GM18526 (cell line): ENCODE data around the gene PXMP4.

Experiments
- POLR2A ChIP-seq: IDR thresholded peaks from 3 replicates; pipeline ENCODE4 v1.6.1; 2011; ENCODE audit not compliant: insufficient read length; ENCODE audit errors: extremely low read depth

The PXMP4 gene

GRCh38 chr20:33669873-33670640 is 50.1 kb downstream of the PXMP4 start:
- no peak for TF ChIP-seq POLR2A

DNA sequence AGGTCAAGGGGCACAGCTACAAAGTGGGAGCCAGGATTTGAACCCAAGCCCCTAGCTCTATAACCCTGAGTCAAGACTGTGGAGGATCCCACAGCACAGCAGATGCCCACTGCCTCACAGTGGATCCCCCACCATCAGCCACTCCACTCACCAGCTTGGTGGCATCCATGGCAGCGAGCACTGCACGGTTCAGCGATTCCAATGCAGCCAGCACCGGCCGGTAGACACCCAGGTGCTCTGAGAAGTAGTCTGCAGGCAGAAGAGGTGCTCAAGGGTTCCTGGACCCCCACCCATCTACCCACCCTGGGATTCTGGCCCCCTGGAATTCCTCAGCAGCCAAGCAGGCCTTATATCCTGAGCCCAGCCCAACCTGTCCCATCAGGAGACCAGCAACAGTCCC is 50.9 kb downstream of the PXMP4 start:
- no peak for TF ChIP-seq POLR2A

DNA sequence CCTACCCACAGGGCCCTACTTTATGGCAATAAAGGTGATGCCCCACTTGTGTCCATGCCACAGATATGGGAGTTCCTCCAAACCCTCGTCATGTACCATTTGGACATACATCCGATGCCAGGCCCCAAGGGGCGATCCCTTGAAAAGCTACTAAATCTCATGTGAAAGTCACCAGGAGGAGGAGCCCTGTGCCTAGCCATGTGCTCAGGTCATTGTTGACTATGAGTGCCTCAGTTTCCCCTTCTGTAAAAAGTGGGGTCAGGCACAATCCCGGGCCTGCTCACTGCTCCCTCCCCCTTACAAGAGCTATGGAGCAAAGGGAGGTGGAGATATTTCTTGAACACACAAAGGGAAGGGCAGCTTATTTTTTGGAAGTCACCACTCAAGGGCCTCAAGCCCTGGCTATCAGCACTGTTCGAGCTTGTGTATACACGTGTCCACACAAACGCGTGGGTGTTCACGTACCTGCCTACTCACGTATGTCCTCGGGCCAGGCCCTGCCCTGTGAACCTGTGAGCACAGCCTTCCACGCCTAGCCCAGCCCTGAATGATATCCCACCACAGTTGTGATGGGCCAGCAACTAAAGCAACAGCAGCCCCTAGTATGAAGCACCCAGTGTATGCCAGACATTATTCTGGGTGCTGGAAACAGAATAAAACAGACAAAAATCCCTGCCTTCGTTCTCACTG is 51.5 kb downstream of the PXMP4 start:
- no peak for TF ChIP-seq POLR2A

DNA sequence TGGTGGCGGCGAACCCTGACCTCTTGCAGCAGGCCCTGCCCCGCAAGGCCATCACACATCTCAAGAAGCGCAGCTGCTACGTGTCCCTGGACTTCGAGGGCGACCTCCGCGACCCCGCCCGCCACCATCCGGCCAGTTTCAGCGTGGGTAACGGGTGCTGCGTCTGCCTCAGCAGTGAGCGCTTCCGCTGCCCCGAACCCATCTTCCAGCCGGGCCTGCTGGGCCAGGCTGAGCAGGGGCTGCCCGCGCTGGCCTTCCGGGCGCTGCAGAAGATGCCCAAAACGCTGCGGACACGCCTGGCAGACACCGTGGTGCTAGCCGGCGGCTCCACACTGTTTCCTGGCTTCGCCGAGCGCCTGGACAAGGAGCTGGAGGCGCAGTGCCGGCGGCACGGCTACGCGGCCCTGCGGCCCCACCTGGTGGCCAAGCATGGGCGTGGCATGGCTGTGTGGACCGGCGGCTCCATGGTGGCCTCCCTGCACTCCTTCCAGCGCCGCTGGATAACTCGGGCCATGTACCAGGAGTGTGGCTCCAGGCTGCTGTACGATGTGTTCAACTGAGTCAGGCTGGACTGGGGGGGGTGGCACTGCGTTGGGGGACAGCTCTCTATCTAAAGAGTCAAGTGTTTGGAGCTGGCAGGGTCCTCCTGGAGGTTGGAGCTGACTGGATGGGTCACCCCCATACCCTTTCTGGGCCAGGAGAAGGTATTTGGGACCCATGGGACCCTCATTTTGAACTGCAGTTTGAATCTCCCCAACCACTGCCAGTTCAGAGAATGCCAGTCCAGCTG is 52.2 kb downstream of the PXMP4 start:
- TF ChIP-seq POLR2A: peak; percentile 20

DNA sequence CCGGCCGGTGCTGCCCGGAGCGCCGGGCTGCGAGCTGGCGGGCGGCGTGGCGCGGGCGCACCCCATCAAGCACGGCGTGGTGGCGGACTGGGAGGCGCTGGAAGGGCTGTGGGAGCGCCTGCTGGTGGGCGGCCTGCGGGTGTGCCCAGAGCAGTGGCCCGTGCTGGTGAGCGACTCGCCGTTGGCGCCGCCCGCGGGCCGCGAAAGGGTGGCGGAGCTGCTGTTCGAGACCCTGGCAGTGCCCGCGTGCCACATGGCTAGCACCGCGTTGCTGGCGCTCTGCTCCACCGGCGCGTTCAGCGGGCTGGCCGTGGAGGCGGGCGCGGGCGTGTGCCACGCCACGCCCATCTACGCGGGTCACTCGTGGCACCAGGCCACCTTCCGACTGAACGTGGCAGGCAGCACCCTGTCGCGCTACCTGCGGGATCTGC is 52.9 kb downstream of the PXMP4 start:
- no peak for TF ChIP-seq POLR2A

GRCh38 chr20:33666293-33667244 is 53.5 kb downstream of the PXMP4 start, which contains the start of gene ACTL10:
ACTL10 (plus strand) TSS chr20:33666943; CDS start chr20:33667498, 555 bp downstream.
- TF ChIP-seq POLR2A: peak; percentile 81

DNA sequence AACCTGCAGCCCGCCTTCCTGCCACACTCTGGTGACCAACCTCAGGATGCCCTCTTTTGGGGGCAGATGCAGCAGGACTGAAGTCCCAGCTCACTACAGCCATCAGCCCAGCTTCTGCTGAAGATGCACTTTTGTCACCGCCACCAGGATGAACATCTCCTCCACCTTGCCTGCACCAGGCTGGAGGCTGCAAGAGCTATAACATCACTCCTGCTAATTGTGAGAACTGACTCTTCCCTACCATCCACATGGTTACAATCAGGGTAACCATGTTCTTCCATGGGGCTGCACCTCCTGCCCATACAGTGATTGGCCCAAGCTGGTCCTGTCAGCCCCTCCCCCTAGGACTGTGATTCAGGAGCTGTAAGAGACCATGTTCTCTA is 55.4 kb downstream of the PXMP4 start:
- TF ChIP-seq POLR2A: no peak

DNA sequence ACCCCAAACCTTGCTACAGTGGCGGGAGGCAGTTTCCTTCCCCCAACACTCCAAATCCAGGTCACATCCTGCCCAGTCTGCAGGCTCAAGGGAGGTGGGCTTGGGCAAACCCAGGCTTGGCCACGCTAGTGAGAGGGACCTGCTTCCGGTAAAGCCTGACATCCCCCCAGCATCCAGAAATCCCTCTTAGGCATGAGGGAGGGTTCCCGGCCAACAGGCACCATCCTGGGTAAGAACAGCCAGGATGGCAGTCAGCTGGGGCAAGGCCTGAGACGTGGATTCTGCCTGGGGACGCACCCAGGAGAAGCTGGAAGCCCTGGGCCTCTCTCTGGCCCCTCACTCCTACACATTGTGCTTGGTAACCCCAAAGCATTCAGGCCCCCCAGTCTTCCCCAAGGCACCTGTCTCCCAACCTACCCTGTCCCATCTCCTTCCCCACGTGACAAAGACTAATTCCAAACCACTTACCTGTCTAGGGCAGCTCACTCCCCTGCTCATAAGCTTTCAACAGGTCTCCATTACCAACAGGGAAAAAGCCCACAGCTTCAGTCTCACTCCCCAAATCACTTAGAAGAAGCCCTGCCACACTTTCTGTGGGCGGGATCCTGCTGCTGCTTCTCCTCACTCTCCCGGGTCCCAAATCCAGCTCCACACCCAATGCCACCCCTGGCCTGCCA is 55.9 kb downstream of the PXMP4 start:
- no peak for TF ChIP-seq POLR2A

GRCh38 chr20:33663161-33664084 is 56.7 kb downstream of the PXMP4 start:
- peak; percentile 92 for TF ChIP-seq POLR2A

- no peak for TF ChIP-seq POLR2A
These were observed 57.9 kb downstream of the PXMP4 start, which contains the start of gene C20orf144 for GRCh38 chr20:33662172-33662571. C20orf144 (plus strand) TSS chr20:33662327; CDS start chr20:33662346, 19 bp downstream.

DNA sequence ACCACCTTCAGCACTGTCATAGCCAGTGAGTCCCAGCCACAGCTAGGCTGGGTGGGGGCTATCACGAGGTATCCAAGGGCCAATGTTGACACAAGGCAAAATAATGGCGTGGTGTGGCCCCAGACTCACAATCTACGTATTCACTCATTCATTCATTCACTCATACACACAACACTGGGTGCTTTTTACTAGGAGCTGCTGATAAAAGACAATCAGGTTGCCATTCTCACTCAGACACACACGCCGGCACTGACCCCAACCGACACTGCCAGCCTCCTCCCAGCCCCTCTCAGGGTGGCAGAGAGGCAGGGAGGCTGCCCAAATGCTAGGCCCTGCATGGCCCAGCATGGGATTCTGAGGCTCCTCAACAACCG is 59.4 kb downstream of the PXMP4 start:
- no peak for TF ChIP-seq POLR2A

DNA sequence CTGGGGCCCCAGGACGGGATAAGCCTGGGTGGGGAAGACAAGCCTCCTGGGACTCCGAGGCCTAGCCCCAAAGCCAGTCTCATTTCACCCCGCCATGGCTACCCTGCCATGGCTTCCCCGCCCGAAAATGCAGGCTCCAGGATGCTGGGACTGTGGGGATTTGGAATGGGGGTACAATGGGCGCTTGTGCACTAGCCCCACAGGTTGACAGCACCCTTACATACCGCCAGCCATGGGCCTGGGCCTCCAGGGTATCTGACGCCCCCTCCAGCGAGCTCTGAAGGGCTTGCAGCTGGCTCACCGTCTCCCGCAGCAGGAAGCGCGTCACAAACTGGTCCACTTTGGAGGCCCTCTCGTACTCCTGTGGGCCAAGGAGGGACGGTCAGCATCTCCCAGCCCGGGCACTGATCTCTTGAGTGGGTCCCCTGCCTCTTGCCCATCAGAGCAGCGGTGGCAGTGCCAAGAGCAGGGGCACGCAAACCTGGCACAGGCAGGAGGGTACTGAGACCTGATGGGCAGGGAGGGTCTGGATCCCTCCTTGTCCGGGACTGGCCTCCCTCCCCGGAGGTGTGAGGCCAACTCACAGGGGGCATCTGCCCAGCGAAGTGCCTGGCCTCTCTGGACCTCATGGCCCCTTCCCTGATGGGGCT is 60.0 kb downstream of the PXMP4 start:
- TF ChIP-seq POLR2A: no peak
